B cell (primary cell): ENCODE results near the gene RTP4.

Experiments
- EZH2 ChIP-seq: IDR thresholded peaks from 2 replicates; pipeline ENCODE4 v1.6.1; 2012; ENCODE audit warnings: borderline replicate concordance, low read depth, mild to moderate bottlenecking, moderate library complexity, low read length; ENCODE audit not compliant: insufficient read depth, poor library complexity, severe bottlenecking
- TF ChIP-seq, protein P1 (sequence below): fragments of 200-600 bp; IDR thresholded peaks from one replicate; pipeline ENCODE4 v1.8.0; 2022; ENCODE audit warnings: antibody characterized with exemption, mild to moderate bottlenecking

DNA sequence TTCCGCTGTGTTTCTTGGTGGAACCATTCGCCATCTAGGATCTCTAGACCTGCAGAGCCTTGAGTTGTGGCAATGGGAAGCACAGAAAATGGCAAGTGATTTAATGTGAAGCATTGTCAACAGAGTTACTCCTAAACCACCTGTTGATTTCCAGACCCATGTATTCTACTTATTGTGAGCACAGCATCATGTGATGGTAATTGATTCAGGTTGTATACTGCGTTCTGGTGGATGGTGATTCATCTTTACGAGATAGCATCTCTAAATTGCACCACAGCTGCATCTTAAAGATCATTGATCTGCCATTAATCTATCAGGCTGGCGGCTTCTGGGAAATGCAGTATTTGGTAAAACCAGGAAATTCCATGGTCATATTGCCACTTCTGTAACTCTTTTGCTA is 7.4 kb downstream of the RTP4 start:
- TF ChIP-seq, protein P1, sequence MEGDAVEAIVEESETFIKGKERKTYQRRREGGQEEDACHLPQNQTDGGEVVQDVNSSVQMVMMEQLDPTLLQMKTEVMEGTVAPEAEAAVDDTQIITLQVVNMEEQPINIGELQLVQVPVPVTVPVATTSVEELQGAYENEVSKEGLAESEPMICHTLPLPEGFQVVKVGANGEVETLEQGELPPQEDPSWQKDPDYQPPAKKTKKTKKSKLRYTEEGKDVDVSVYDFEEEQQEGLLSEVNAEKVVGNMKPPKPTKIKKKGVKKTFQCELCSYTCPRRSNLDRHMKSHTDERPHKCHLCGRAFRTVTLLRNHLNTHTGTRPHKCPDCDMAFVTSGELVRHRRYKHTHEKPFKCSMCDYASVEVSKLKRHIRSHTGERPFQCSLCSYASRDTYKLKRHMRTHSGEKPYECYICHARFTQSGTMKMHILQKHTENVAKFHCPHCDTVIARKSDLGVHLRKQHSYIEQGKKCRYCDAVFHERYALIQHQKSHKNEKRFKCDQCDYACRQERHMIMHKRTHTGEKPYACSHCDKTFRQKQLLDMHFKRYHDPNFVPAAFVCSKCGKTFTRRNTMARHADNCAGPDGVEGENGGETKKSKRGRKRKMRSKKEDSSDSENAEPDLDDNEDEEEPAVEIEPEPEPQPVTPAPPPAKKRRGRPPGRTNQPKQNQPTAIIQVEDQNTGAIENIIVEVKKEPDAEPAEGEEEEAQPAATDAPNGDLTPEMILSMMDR = no peak
- TF ChIP-seq EZH2 = no peak
